Measurements from ENCODE around the gene LMLN.
"Not testable (repeated sequence)": the region's sequence is repeated elsewhere in the genome, so short reads cannot be mapped to it uniquely, and the experiment has no call there.

Gene LMLN

GRCh38 chr3:197952440-197952839, 7.6 kb upstream of the LMLN start:
- no peak for TF ChIP-seq CTCF (conservative IDR thresholded peaks at IDR 0.05; ENCODE audit: low read depth, low read length)
- no peak for DNase-seq (ENCODE audit: low read depth)
- no peak overlapping the region for H3K4me3 ChIP-seq (ENCODE audit: low read depth, low read length)

GRCh38 chr3:197953325-197953724, 6.7 kb upstream of the LMLN start:
- TF ChIP-seq CTCF (conservative IDR thresholded peaks at IDR 0.05; ENCODE audit: low read depth, low read length) = no peak
- DNase-seq (ENCODE audit: low read depth) = no peak
- H3K4me3 ChIP-seq (ENCODE audit: low read depth, low read length) = no peak overlapping the region

- peak; percentile 56 for DNase-seq (ENCODE audit: low read depth)
- TF ChIP-seq CTCF (conservative IDR thresholded peaks at IDR 0.05; ENCODE audit: low read depth, low read length) = no peak
- no peak overlapping the region for H3K4me3 ChIP-seq (ENCODE audit: low read depth, low read length)
Measured at GRCh38 chr3:197953881-197954280, 6.1 kb upstream of the LMLN start.

GRCh38 chr3:197955892-197956477, 4.0 kb upstream of the LMLN start:
- H3K4me3 ChIP-seq (ENCODE audit: low read depth, low read length) = no peak overlapping the region
- DNase-seq (ENCODE audit: low read depth) = no peak
- TF ChIP-seq CTCF (conservative IDR thresholded peaks at IDR 0.05; ENCODE audit: low read depth, low read length) = no peak

GRCh38 chr3:197956626-197956988, 3.4 kb upstream of the LMLN start:
- no peak for DNase-seq (ENCODE audit: low read depth)
- no peak overlapping the region for H3K4me3 ChIP-seq (ENCODE audit: low read depth, low read length)
- TF ChIP-seq CTCF (conservative IDR thresholded peaks at IDR 0.05; ENCODE audit: low read depth, low read length) = no peak

GRCh38 chr3:197957790-197958133, 2.3 kb upstream of the LMLN start:
- TF ChIP-seq CTCF (conservative IDR thresholded peaks at IDR 0.05; ENCODE audit: low read depth, low read length) = no peak
- DNase-seq (ENCODE audit: low read depth) = no peak
- H3K4me3 ChIP-seq (ENCODE audit: low read depth, low read length) = no peak overlapping the region

- TF ChIP-seq CTCF (conservative IDR thresholded peaks at IDR 0.05; ENCODE audit: low read depth, low read length) = no peak
- no peak for DNase-seq (ENCODE audit: low read depth)
- H3K4me3 ChIP-seq (ENCODE audit: low read depth, low read length) = no peak overlapping the region
Measured at GRCh38 chr3:197958346-197958745, 1.7 kb upstream of the LMLN start.

- not testable (repeated sequence) for DNase-seq (ENCODE audit: low read depth)
- H3K4me3 ChIP-seq (ENCODE audit: low read depth, low read length) = peak overlapping the region; percentile 95
Measured at GRCh38 chr3:197958848-197959247, 1.2 kb upstream of the LMLN start.
